Testis (tissue), 3 donors: ENCODE data around the gene UNC5B. TPM values are rescaled to one million over a fixed set of nuclear protein-coding genes. Genes with fewer than 3 reads are reported as not detected.
"Not testable (repeated sequence)": the region's sequence is repeated elsewhere in the genome, so short reads cannot be mapped to it uniquely, and the experiment has no call there.

Experiments
- DNase-seq: peaks from one replicate; pipeline ENCODE4 v3.0.0-alpha.2; 2019
- H3K27ac ChIP-seq, 2 donors: fragments of 200-600 bp; sonication (generic); one replicate each; pipeline ENCODE4 v1.5.1; 2019
- H3K27me3 ChIP-seq: fragments of 200-600 bp; sonication (generic); one replicate; pipeline ENCODE4 v1.5.1; 2019
- H3K36me3 ChIP-seq: fragments of 200-600 bp; sonication (generic); one replicate; pipeline ENCODE4 v1.5.1; 2017; ENCODE audit warnings: low read depth; ENCODE audit errors: missing control alignments
- H3K4me1 ChIP-seq: fragments of 200-600 bp; sonication (generic); one replicate; pipeline ENCODE4 v1.5.1; 2019
- H3K4me3 ChIP-seq, 2 donors: fragments of 200-600 bp; sonication (generic); one replicate each; pipeline ENCODE4 v1.5.1; 2017 to 2019
- H3K9me3 ChIP-seq: fragments of 200-600 bp; sonication (generic); one replicate; pipeline ENCODE4 v1.5.1; 2017
- POLR2A ChIP-seq: fragments of 450-650 bp; IDR thresholded peaks from one replicate; pipeline ENCODE4 v1.6.1; 2017; ENCODE audit warnings: antibody characterized with exemption, mild to moderate bottlenecking, moderate library complexity
- WGBS, 2 donors: methylation state at CpG; one replicate each; pipeline ENCODE4 v1.1.5; 2018; 5-methylcytosine and 5-hydroxymethylcytosine counted together
- intact Hi-C: fragments of 100-400 bp; cut with DNase I; formaldehyde crosslinking; loops from one replicate; pipeline ENCODE4 v1.15.1; 2023; ENCODE audit warnings: low total_unique reads
- polyA plus RNA-seq: library from polyadenylated mRNA; stranded (reverse); fragments of 350-450 nt; fragmentation: Illumina TruSeq; extraction: RNeasy Lipid Tissue Mini Kit (QIAGEN cat#74804); gene quantifications from one replicate; pipeline ENCODE4 v1.2.3, GENCODE V29; 2014; ENCODE audit warnings: low read depth, low replicate concordance; ENCODE audit not compliant: insufficient read depth
- total RNA-seq, 2 donors: library from RNA; depleted of rRNA; stranded (reverse); fragments of >200 nt; gene quantifications; one replicate each; pipeline ENCODE4 v1.2.3, GENCODE V29; 2016
- TF ChIP-seq, protein P1 (sequence below), 3 experiments: fragments of 450-650 bp in 2 of 3; fragments of 200-600 bp in 1 of 3; sonication (generic) in 1 of 3; IDR thresholded peaks; one replicate each; pipeline ENCODE4 v1.5.1; 2016 to 2019; ENCODE audit warnings: antibody characterized with exemption in 3 of 3, mild to moderate bottlenecking in 2 of 3, moderate library complexity in 1 of 3

Gene UNC5B
- total and polyA plus RNA-seq, 3 donors from 2014 or later: 14.8 to 44.4 (median 24.4) TPM

DNA sequence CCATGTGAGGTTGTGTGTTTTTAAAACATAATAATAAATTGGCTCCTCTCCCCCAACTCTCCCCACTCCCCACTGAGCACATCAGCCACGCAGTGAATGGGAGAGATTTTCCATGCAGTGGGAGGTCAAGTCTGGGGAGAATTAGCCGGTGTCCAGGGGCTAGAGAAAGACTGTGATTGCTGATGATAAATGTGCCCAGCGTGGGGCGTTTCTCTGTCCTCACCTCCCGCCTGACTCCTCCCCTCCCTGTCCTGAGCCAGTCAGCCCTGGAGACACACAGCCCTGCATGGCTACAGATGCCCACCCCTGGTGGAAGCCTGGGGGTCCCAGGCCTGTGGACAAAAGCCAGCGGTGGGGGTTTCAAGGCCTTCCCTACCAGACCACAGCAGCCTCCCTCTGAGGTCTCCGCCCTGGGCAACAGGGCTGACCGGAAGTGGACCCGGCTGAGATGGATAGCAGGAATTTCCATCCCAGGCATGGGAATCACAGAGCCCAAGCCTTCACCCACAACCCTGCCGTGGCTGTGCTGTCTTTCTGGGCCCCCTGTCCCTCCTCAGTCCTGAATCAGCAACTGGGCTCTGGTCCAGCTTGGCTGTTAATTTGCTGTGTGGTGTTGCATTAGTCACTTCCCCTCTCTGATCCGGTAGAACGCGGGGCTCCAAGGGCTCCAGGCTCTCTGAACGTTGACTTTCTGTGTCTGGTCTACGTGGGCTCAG is 59.8 kb downstream of the UNC5B start:
- TF ChIP-seq, protein P1, sequence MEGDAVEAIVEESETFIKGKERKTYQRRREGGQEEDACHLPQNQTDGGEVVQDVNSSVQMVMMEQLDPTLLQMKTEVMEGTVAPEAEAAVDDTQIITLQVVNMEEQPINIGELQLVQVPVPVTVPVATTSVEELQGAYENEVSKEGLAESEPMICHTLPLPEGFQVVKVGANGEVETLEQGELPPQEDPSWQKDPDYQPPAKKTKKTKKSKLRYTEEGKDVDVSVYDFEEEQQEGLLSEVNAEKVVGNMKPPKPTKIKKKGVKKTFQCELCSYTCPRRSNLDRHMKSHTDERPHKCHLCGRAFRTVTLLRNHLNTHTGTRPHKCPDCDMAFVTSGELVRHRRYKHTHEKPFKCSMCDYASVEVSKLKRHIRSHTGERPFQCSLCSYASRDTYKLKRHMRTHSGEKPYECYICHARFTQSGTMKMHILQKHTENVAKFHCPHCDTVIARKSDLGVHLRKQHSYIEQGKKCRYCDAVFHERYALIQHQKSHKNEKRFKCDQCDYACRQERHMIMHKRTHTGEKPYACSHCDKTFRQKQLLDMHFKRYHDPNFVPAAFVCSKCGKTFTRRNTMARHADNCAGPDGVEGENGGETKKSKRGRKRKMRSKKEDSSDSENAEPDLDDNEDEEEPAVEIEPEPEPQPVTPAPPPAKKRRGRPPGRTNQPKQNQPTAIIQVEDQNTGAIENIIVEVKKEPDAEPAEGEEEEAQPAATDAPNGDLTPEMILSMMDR (IDR thresholded peaks at IDR 0.05): no peak
- TF ChIP-seq POLR2A: no peak
- Histone ChIP-seq H3K36me3 (no peaks in the 10 kb centered on the region), H3K4me1 (peaks cover 22% of the 10 kb centered on the region), H3K4me3 (no peak overlapping the region), H3K27ac (no peak overlapping the region), H3K27me3 (no peaks in the 10 kb centered on the region), H3K9me3 (no peaks in the 10 kb centered on the region)
- DNase-seq: no peak
- intact Hi-C loops: loop anchor here (10.0 kb wide), 1 partner anchor 347 kb away; no protein-coding TSS in a partner anchor
- 60 to 84% methylated on average over 11 to 15 of the region's 15 CpGs for WGBS, 2 donors

DNA sequence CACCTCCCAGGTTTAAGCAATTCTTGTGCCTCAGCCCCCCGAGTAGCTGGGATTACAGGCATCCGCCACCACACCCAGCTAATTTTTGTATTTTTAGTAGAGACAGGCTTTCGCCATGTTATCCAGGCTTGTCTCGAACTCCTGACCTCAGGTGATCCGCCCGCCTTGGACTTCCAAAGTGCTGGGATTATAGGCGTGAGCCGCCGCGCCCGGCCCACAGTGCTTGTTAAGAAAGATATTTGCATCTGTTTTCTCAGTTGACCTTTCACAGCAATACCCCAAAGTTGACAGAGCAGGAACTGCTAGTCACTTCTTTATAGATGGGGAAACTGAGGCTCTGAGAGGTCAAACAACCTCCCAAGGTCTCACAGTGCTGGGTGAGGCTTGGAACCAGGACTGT is 60.6 kb downstream of the UNC5B start:
- peaks cover 22% of the 10 kb centered on the region for H3K4me1 ChIP-seq
- not testable (repeated sequence) for DNase-seq, H3K27me3 ChIP-seq, H3K9me3 ChIP-seq, H3K4me3 ChIP-seq, H3K36me3 ChIP-seq, H3K27ac ChIP-seq
- intact Hi-C loops: loop anchor here (10.0 kb wide), 1 partner anchor 348 kb away; no protein-coding TSS in a partner anchor
- 74 to 88% methylated on average over 11 of the region's 11 CpGs for WGBS, 2 donors

DNA sequence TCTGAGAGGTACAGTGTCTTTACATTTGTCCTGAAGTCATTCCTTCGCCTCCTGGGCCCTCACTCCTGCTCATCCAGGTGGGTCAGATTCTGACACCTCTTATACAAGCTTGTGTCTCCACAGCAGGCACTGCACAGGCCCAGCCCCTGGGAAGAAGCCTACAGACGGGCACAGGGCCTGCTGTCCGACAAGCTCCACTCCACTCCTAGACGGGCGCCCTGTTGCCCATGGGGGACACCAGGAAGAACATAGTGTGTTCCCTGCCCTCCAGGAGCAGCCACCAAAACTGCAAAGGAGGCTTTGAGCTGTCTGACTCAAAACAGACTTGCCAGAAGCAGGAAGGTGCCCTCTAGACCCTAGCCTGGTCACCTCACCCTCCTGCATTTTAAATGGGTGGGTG is 61.1 kb downstream of the UNC5B start:
- DNase-seq: no peak
- H3K4me3 ChIP-seq: no peak overlapping the region
- WGBS, 2 donors: 100% methylated on average over 5 of the region's 5 CpGs; no CpG with 5 or more reads in 1 of the 2 donors
- H3K27ac ChIP-seq: no peak overlapping the region
- H3K4me1 ChIP-seq: peaks cover 17% of the 10 kb centered on the region
- TF ChIP-seq, protein P1 (IDR thresholded peaks at IDR 0.05): no peak
- no peak for TF ChIP-seq POLR2A
- H3K36me3 ChIP-seq: no peaks in the 10 kb centered on the region
- no peaks in the 10 kb centered on the region for H3K9me3 ChIP-seq
- intact Hi-C loops: loop anchor here (10.0 kb wide), 1 partner anchor 349 kb away; no protein-coding TSS in a partner anchor
- H3K27me3 ChIP-seq: no peaks in the 10 kb centered on the region

DNA sequence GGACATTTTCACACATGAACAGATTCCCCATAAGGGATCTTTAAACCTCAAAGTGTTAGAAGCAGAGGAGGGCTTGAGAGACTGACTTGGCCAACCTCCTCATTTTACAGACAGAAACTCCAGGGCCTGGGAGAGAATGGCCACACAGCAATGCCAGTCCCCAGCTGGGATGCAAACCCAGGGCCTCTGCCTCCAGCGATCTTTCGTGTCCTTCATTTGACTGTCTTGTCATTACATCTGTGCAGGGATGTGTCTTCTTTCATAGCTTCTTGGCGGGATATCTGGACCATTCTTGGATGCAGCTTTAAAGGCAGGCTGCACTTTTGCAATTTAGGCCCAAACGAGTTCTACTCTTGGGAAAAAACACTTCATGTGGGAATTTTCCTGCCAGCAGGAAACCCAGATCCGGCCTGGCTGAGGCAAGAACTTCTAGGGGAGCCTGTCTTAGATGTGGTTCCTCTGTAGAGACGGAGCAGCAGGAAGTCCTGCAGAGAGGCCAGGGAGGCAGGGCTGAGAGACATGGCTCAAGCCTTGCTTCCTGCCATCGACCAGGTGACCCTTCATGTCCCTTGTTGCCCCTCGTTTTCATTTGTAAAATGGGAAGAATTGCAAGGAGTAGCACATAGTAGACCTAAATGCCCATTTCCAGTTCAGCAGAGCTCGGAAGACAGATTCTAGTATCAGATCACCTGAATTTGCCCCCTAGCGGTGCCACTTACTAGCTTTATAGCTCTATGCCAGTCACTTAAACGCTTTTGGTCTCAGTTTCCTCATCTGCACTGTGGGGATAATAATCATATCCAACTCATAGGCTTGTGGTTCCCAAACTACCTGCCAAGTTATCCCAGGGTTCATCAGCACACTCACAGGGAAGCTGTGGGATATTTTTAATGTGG is 62.8 kb downstream of the UNC5B start:
- WGBS, 2 donors: 84% methylated on average over 11 of the region's 11 CpGs
- H3K4me1 ChIP-seq: peaks cover 9% of the 10 kb centered on the region
- no peaks in the 10 kb centered on the region for H3K27me3 ChIP-seq
- TF ChIP-seq, protein P1 (IDR thresholded peaks at IDR 0.05): no peak
- no peak for TF ChIP-seq POLR2A
- H3K27ac ChIP-seq: no peak overlapping the region
- no peak for DNase-seq
- no peaks in the 10 kb centered on the region for H3K9me3 ChIP-seq
- no peaks in the 10 kb centered on the region for H3K36me3 ChIP-seq
- no peak overlapping the region for H3K4me3 ChIP-seq
- intact Hi-C loops: loop anchor here (10.0 kb wide), 1 partner anchor 350 kb away; no protein-coding TSS in a partner anchor

DNA sequence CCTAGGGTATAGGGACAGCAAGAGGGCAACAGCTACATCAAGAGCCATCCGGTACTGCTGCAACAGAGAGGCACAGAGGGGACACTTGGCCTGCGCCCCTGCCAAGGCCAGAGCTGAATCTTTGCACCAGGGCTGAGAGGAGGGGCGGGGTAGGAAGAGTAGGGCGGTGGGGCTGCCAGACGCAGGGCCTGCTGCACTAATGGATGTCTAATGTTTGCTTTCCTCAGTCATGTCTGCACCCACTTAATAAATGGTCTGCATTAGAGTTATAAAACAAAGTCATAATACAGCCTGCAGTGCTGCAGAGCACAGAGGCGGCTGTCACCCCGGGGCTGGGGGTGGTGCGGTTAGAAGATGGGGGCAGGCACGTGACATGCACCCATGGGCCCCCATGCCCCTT is 64.5 kb downstream of the UNC5B start:
- Histone ChIP-seq H3K27me3 (no peaks in the 10 kb centered on the region), H3K36me3 (no peaks in the 10 kb centered on the region), H3K4me1 (peaks cover 8% of the 10 kb centered on the region), H3K4me3 (no peak overlapping the region), H3K9me3 (no peaks in the 10 kb centered on the region), H3K27ac (no peak overlapping the region)
- TF ChIP-seq POLR2A: no peak
- TF ChIP-seq, protein P1 (IDR thresholded peaks at IDR 0.05): no peak
- intact Hi-C loops: loop anchor here (10.0 kb wide), 1 partner anchor 352 kb away; no protein-coding TSS in a partner anchor
- WGBS, 2 donors: 81 to 86% methylated on average over 9 of the region's 9 CpGs
- DNase-seq: no peak
